K562 (cell line): Measurements from ENCODE around the gene COL5A1.

Source experiments
- BHLHE40 ChIP-seq: IDR thresholded peaks from 2 replicates; pipeline ENCODE4 v1.6.1; 2011; ENCODE audit warnings: low read length, improper control_type of control experiment
- EHMT2 ChIP-seq: fragments of 450-650 bp; IDR thresholded peaks from 2 replicates; pipeline ENCODE4 v1.6.1; 2018; ENCODE audit warnings: antibody characterized with exemption
- TF ChIP-seq, protein P1 (sequence below), 3 experiments: IDR thresholded peaks in 2 of 3; conservative IDR thresholded peaks in 1 of 3; 2 replicates each; pipeline ENCODE4 v1.5.1; 2011 to 2012; ENCODE audit warnings: low read length in 3 of 3, mild to moderate bottlenecking in 3 of 3, control low read depth in 2 of 3, improper control_type of control experiment in 1 of 3, inconsistent platforms in 1 of 3, low read depth in 1 of 3, mixed read lengths in 1 of 3, moderate library complexity in 1 of 3; ENCODE audit not compliant: insufficient read depth in 2 of 3

DNA sequence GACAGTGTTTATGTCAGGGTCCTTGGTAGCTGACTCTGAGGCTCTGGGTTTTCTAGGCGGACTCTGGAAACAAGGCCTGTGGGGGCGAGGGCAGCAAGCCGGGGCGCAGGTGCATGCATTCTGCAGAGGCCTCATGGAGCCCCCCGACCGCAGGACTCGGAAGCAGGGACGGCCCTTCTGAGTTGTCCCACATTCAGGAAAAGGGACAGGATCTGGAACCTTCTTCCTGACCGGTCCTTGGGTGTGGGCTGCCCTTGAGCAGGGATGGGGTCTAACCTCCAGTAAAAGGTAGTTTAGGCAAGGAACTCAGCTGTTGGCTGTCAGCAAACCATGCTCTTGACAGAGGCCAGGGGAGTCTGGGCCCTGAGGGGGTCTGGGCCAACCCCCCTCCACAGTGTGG, 7.4 kb upstream of the COL5A1 start:
- TF ChIP-seq EHMT2 (no peak), BHLHE40 (no peak)
- TF ChIP-seq, protein P1, sequence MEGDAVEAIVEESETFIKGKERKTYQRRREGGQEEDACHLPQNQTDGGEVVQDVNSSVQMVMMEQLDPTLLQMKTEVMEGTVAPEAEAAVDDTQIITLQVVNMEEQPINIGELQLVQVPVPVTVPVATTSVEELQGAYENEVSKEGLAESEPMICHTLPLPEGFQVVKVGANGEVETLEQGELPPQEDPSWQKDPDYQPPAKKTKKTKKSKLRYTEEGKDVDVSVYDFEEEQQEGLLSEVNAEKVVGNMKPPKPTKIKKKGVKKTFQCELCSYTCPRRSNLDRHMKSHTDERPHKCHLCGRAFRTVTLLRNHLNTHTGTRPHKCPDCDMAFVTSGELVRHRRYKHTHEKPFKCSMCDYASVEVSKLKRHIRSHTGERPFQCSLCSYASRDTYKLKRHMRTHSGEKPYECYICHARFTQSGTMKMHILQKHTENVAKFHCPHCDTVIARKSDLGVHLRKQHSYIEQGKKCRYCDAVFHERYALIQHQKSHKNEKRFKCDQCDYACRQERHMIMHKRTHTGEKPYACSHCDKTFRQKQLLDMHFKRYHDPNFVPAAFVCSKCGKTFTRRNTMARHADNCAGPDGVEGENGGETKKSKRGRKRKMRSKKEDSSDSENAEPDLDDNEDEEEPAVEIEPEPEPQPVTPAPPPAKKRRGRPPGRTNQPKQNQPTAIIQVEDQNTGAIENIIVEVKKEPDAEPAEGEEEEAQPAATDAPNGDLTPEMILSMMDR (IDR thresholded peaks at IDR 0.05 in 2 of 3, conservative IDR thresholded peaks at IDR 0.05 in 1 of 3; ENCODE audit: insufficient read depth in 2 of 3, low read depth in 1 of 3, low read length in 3 of 3) = no peak
